Neutrophil (primary cell): ENCODE results near the gene ZNF768.
A peak's percentile ranks its signal among the peaks of the same experiment; 100 is the strongest.

ENCODE experiments used
- H3K27ac ChIP-seq: fragments of 200-600 bp; sonication (generic); 2 replicates; pipeline ENCODE4 v1.5.1; 2016; ENCODE audit warnings: mild to moderate bottlenecking, moderate library complexity
- H3K27me3 ChIP-seq: fragments of 200-600 bp; sonication (generic); 2 replicates; pipeline ENCODE4 v1.6.0; 2016; ENCODE audit warnings: mild to moderate bottlenecking
- H3K36me3 ChIP-seq: fragments of 200-600 bp; sonication (generic); 2 replicates; pipeline ENCODE4 v1.5.1; 2017
- H3K4me1 ChIP-seq, 2 experiments: fragments of 200-600 bp in 1 of 2; sonication (generic) in 1 of 2; 1 replicate in 1 of 2; 2 replicates in 1 of 2; pipeline versions ENCODE4 v1.5.1 to v1.6.1; 2013 to 2016; ENCODE audit warnings: low read depth in 1 of 2, low read length in 1 of 2, mild to moderate bottlenecking in 1 of 2, moderate library complexity in 1 of 2; ENCODE audit not compliant: control insufficient read depth in 1 of 2, insufficient read depth in 1 of 2
- H3K4me3 ChIP-seq, 2 experiments: fragments of 200-600 bp in 1 of 2; sonication (generic) in 1 of 2; 1 replicate in 1 of 2; 2 replicates in 1 of 2; pipeline ENCODE4 v1.5.1; 2013 to 2016; ENCODE audit warnings: low read depth in 1 of 2, low read length in 1 of 2, mild to moderate bottlenecking in 1 of 2, moderate library complexity in 1 of 2
- H3K9me3 ChIP-seq: fragments of 200-600 bp; sonication (generic); 2 replicates; pipeline ENCODE4 v1.5.1; 2016
- TF ChIP-seq, protein P1 (sequence below): fragments of 200-600 bp; sonication (generic); IDR thresholded peaks from 2 replicates; pipeline ENCODE4 v1.5.1; 2016; ENCODE audit warnings: antibody characterized with exemption

ZNF768 gene

GRCh38 chr16:30565984-30566383 lies 39.6 kb upstream of the ZNF768 start:
- H3K4me3 ChIP-seq, result no peak overlapping the region
- H3K27me3 ChIP-seq, result no peaks in the 10 kb centered on the region
- H3K27ac ChIP-seq, result no peak overlapping the region
- peaks cover 31 to 43% of the 10 kb centered on the region in 2 experiments for H3K4me1 ChIP-seq
- H3K36me3 ChIP-seq, result no peaks in the 10 kb centered on the region
- TF ChIP-seq, protein P1, sequence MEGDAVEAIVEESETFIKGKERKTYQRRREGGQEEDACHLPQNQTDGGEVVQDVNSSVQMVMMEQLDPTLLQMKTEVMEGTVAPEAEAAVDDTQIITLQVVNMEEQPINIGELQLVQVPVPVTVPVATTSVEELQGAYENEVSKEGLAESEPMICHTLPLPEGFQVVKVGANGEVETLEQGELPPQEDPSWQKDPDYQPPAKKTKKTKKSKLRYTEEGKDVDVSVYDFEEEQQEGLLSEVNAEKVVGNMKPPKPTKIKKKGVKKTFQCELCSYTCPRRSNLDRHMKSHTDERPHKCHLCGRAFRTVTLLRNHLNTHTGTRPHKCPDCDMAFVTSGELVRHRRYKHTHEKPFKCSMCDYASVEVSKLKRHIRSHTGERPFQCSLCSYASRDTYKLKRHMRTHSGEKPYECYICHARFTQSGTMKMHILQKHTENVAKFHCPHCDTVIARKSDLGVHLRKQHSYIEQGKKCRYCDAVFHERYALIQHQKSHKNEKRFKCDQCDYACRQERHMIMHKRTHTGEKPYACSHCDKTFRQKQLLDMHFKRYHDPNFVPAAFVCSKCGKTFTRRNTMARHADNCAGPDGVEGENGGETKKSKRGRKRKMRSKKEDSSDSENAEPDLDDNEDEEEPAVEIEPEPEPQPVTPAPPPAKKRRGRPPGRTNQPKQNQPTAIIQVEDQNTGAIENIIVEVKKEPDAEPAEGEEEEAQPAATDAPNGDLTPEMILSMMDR, result no peak
- no peaks in the 10 kb centered on the region for H3K9me3 ChIP-seq

GRCh38 chr16:30565526-30565925 lies 39.2 kb upstream of the ZNF768 start:
- H3K4me3 ChIP-seq, result no peak overlapping the region
- TF ChIP-seq, protein P1, result no peak

DNA sequence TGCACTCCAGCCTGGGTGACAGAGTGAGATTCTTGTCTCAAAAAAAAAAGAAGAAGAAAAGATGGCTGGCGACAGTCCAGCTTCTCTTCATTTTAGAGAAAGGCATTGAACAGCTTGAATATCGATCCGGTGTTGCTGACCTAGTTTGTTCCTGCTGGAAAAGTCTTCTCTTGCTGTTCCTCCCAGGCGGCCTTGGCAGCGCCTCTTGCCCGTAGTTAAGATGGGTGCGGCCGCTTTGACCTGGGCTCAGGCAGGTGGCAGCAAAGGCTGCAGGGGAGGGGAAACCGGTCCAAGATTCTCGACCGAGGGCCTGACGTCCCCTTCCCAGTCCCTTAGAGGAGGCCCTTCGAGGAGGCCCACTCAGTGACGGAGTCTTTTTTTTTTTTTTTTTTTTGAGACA lies 35.7 kb upstream of the ZNF768 start:
- Histone ChIP-seq H3K9me3 (no peaks in the 10 kb centered on the region), H3K36me3 (no peaks in the 10 kb centered on the region), H3K27me3 (no peaks in the 10 kb centered on the region), H3K27ac (peak overlapping the region; percentile 79), H3K4me3 (peak overlapping the region; percentile 64 to 70), H3K4me1 (peaks cover 26% of the 10 kb centered on the region in 2 experiments)
- TF ChIP-seq, protein P1, result no peak

More at GRCh38 chr16:30565526-30565925, 39.2 kb upstream of the ZNF768 start:
- Histone ChIP-seq H3K36me3 (no peaks in the 10 kb centered on the region), H3K4me1 (peaks cover 28 to 40% of the 10 kb centered on the region in 2 experiments), H3K27me3 (no peaks in the 10 kb centered on the region), H3K27ac (no peak overlapping the region), H3K9me3 (no peaks in the 10 kb centered on the region)

- no peaks in the 10 kb centered on the region for H3K9me3 ChIP-seq
- peak overlapping the region; percentile 64 to 70 for H3K4me3 ChIP-seq
- peaks cover under 1% of the 10 kb centered on the region for H3K36me3 ChIP-seq
- H3K27ac ChIP-seq, result peak overlapping the region; percentile 79
- TF ChIP-seq, protein P1, result no peak
- H3K27me3 ChIP-seq, result no peaks in the 10 kb centered on the region
- H3K4me1 ChIP-seq, result peaks cover 26 to 28% of the 10 kb centered on the region in 2 experiments
Observed at GRCh38 chr16:30561089-30561816, 34.9 kb upstream of the ZNF768 start.

DNA sequence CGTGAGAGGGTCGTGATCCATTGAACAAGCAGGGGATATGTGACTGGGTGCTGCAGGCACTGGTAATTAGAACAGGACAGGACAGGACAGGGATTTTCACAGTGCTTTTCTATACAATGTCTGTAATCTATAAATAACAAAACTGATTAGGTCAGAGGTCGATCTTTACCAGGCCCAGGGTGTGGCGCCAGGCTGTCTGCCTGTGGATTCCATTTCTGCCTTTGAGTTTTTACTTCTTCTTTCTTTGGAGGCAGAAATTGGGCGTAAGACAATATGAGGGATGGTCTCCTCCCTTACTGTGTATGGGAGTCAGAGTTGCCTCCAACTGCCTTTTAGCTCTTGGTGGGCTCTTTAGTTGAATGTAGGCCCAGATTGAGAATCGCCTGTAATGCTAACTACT lies 33.3 kb upstream of the ZNF768 start:
- no peaks in the 10 kb centered on the region for H3K27me3 ChIP-seq
- H3K4me1 ChIP-seq, result peaks cover 26 to 28% of the 10 kb centered on the region in 2 experiments
- TF ChIP-seq, protein P1, result no peak
- no peak overlapping the region for H3K27ac ChIP-seq
- peaks cover 15% of the 10 kb centered on the region for H3K36me3 ChIP-seq
- no peaks in the 10 kb centered on the region for H3K9me3 ChIP-seq
- no peak overlapping the region for H3K4me3 ChIP-seq
